IPS-NIHi11 (cell line): ENCODE measurements around the gene NDUFA6.
"Not testable (repeated sequence)": the region's sequence is repeated elsewhere in the genome, so short reads cannot be mapped to it uniquely, and the experiment has no call there.

Experiments used
- DNase-seq: peaks from one replicate; pipeline ENCODE4 v3.0.0; 2012; ENCODE audit warnings: mixed read lengths, low spot score

The NDUFA6 gene

DNA sequence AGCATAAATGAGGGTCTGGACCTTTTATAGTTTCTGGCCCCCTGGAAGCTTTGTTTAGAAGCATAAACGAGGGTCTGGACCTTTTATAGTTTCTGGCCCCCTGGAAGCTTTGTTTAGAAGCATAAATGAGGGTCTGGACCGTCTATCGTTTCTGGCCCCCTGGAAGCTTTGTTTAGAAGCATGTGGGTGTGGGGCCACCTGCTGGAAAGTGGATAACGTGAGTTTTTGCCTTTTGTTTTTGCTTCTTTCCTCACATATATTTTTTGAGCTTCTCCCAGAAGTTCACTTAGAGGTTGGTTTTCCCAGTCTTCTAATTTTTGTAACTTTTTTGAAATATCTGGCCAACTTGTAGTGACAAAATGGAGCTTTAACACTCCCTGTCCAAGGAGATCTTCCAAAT, 22.2 kb upstream of the NDUFA6 start:
- not testable (repeated sequence) for DNase-seq

DNA sequence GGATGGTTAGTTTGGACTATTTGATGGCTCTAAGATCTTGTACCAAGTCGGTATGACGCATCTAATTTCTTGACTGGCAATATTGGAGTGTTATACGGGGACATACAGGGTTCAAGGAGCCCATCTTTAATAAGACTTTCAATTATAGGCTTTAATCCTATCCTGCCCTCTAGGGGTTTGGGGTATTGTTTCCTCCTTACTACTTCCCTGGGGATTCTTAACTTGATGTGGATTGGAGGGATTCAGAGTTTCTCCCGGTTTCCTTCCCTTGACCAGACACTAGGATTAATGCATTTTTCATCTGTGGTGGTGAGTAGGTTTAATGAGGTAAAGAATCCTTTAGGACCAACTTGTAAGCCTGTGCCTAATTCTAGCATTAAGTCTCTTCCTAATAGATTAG, 21.2 kb upstream of the NDUFA6 start:
- peak; percentile 26 for DNase-seq

DNA sequence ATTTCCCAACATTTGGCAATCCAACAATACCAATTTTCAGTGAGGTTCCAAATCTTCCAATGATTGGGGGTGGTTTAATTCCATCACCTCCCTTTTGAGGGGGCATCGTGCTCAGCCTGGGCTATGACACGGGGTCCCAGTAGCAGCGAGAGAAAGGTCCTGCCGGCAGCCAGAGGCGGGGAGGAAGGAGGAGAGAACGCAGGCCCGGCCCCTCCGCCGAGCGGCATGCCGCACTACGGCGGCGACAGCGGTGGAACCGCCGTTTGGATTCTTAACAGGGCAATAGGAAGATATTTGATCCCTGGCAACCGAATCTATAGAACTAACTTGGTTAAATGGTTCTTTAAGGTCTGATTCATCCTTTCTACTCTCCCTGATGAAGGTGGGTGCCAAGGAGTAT, 18.3 kb upstream of the NDUFA6 start:
- DNase-seq = no peak

DNA sequence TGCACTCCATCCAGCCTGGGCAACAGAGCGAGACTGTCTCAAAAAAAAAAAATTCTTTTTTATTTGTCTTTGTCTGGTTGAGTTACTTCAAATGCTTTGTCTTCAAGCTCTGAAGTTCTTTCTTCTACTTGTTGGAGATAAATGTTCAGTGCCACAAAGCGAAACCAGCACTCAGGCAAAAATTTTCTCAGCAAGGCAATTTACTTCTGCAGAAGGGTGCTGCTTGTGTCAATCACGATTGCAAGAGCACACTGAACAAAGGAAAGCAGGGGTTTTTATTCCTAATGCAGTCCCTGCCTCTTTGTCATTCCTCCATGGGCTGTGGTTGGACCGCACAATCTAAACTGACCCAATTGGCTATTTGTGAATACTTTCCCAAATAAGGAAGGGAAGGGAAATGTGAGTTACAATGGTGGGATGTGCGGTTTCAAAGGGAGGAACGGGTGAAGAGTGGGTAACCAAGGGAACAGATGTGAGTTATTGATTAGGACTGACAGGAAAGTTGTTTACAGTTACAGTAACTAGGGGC, 13.8 kb upstream of the NDUFA6 start:
- not testable (repeated sequence) for DNase-seq

DNA sequence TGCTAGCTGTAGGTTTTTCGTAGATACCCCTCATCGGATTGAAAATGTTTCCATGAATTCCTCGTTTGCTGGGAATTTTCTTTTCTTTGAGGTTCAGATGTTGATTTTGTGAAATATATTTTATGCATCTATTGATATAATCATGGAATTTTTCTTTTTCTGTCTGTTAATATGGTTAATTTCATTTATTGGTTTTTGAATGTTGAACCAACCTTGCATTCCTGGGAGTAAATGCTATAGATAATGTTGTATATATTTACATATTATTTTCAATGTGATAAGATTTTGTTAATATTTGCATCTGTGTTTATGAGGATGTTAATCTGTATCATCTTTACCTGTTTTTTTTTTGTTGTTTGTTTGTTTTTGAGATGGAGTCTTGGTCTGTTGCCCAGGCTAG, 10.6 kb upstream of the NDUFA6 start:
- DNase-seq = no peak

DNA sequence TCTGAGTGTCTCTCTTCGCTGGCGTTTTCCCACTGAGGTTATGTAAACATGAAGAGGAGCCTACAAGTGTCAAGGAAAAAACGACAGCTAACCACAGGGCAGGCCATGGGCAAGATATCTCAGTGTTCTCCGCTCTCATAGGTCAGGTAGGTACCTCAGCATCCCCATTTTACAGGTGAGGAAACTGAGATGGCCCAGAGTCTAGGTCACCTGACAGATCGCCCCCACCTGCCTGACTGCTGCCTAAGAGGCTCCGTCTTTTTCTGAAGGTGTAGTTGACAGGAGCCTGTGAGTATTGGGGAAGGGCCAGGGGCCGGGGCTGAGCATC, 847 bp upstream of the NDUFA6 start:
- DNase-seq = no peak

DNA sequence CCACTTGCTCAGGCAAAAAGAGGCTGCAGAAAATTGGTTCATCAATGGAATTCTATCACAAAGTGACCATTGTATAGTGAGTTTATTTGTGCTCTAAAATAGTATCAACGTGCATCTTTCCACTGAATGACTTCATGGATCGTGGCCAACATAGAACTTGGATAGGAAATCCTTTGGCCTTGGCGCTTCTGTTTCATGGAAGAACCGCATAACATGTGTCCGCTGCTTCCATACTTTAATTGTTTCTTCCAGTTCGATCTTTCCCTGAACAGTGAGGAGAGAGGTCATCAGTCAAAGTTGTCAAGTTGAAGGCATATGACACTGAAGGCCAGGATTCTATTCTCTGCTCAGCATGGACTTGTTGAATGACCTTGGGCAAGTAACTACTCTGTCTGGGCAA, 4.5 kb downstream of the NDUFA6 start:
- no peak for DNase-seq

DNA sequence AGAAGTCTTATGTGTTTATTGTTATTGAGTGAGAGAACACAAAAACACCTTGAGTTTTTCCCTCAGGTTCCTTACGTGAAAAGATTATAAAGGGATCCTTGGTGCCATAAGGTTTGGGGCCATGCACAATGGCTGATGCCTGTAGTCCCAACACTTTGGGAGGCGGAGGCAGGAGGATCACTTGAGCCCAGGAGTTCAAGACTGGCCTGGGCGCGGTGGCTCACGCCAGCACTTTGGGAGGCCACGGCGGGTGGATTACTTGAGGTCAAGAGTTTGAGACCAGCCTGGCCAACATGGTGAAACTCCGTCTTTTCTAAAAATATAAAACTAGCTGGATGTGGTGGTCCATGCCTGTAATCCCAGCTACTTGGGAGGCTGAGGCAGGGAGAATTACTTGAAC, 5.7 kb downstream of the NDUFA6 start:
- DNase-seq = no peak

DNA sequence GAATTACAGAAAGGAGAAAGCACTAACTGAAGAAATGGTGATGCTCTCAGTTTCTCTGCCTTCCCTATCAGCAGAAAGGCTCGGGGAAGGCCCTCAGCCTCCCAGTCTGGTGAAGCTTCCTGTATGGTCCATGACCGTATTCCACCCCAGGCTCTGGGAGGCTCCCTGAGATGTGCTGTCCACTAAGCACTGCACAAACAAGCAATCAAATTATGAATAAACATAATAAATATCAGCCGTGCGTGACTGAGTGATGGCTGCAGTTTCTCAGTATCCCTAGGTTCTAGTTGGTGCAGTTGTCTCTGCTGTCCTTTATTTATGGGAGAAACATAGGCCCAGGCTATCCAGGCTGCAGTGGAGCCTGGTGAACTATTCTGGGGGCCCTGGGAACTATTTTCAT, 7.5 kb downstream of the NDUFA6 start:
- DNase-seq = no peak

DNA sequence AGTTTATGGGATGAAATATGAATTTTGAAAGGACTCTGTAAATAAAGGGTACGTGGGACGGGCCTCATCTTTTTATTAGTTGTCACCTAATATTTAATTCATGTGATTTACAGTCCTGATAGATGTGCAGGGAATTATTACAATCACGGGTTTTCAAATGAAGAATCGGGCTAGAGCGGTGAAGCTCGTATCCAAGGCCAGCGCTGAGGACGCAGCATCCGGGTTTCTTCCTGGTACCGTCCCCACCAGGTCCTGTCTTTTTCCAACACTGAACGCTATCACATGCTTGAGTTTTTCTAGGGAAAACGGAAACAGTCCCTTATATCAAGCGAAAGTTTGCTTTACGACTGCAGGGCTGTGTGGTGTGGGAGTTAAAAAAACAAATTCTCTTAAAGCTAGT, 10.3 kb downstream of the NDUFA6 start:
- DNase-seq = no peak

DNA sequence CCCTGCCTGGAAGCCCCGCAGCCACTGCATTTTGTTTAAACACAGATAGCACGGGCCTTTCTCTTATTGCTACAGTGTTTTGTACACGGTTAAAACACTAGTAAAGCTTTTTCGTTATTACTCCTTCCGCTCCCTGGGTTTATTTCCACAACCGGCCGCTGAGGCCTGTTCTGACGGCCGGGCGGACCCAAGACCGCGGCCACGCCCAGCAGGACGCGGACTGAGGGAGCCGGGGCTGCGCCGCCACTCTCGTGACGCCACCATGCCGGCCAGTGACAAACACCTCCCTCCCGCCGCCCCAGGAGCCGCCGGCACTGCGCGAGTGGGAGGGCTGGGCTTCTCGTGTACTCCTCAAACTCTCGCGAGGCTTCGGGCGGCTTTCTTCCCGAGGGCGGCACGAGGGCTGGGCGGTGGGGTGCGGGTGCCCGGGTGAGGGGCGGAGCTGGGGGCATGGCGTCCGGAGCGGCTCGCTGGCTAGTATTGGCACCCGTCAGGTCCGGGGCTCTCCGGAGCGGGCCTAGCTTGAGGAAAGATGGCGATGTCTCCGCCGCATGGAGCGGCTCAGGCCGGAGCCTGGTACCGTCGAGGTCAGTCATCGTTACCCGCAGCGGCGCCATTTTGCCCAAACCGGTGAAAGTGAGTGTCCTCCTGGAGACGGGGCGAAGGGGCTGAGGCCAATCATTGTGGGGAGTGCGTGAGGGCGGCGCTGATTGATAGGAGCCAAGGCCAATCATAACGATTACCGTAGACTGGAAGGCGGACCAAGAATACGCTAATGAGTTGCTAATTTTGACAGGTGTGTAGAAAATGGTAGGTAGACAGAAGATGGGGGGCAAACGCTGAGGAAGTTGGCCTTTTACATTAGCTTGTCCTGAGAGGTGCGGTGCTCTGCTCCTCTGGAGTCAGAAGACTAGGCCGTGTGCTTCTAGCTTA, 11.0 kb downstream of the NDUFA6 start, which contains the start of gene SMDT1:
SMDT1 (plus strand) TSS at position 382 of the 933 bp plus-strand sequence; CDS start at position 451, 69 bp downstream.
- peak; percentile 97 for DNase-seq

DNA sequence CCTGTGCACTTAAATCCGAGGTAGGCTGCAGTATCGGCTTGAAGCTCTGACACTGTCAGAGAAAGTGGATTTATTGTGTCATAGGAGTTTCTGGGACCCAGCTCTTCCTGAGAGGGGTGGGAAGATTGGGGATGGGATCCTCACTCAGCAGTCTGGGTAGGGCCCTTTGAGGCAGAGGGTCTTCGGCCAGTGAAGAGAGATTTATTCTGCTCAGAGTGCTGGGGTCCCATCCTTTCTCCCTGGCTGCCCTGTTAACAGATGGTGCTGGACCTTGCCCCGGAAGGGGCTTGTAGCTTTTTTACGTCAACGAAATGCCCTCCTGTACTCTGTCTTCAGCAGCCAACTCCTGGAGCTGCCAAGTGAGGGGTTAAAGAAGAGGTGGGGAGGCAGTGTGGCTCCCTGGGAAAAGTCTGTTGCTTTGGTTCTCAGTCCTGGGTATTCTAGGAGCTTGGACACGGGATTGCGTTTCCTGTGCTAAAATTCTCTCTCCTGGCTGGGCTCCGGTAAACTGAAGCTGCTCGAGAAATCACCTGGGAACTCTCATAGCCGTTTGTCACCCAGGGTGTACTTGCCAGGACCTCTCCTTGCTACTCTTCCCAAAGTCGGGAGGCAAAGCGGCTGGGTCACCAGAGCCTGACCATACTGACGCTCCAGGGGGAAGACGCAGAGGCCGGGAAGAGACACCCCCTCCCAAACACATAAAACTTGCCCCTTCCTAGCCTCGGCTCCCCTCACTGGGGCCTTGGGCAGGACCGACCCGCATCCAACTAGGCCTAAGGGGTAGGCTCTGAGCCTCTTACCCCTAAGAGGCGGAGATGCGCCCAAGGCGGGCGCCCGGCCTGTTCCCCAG, 11.9 kb downstream of the NDUFA6 start:
- no peak for DNase-seq

DNA sequence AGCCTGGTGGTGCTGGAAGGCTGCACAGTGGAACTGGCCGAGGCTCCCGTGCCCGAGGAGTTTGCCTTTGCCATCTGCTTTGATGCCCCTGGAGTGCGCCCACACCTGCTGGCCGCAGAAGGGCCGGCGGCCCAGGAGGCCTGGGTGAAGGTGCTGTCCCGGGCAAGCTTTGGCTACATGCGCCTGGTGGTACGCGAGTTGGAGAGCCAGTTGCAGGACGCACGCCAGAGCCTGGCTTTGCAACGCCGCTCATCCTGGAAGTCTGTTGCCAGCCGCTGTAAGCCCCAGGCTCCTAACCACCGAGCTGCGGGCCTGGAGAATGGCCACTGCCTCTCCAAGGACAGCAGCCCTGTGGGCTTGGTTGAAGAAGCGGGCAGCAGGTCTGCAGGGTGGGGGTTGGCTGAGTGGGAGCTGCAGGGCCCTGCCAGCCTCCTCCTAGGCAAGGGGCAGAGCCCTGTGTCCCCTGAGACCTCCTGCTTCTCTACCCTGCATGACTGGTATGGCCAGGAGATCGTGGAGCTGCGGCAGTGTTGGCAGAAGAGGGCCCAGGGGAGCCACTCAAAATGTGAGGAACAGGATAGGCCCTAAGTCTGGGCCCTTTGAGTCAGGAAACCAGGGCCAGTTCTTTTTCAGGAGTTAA, 13.0 kb downstream of the NDUFA6 start:
- no peak for DNase-seq

DNA sequence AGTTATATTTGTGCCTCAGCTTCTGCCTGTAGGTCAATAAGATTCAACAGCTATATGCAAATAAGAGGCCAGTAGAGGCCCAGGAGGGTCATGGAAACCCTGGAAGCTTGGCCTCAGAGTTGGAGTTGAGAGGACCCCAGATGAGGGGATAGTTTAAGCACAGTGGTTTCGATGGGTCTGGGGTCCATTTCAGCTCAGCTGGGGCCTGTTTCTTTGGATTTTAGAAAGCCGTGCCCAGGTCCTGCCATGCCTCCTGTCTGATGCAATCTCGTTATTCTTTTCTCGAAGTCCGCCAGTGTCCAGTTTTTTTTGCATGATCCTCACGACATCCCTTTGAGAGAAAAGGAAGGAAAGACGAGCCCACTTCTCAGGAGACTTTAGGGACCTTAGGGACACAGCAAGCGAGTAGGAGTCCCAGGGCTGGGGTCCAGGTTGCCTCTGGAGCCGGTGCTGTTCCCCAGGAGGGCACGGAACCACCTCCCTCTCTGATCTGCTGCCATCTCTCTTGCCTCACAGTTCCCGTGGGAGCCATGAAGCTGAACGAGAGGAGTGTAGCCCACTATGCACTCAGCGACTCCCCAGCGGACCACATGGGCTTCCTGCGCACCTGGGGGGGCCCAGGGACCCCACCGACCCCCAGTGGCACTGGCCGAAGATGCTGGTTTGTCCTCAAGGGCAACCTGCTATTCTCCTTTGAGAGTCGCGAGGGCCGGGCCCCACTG, 13.6 kb downstream of the NDUFA6 start:
- DNase-seq = no peak

DNA sequence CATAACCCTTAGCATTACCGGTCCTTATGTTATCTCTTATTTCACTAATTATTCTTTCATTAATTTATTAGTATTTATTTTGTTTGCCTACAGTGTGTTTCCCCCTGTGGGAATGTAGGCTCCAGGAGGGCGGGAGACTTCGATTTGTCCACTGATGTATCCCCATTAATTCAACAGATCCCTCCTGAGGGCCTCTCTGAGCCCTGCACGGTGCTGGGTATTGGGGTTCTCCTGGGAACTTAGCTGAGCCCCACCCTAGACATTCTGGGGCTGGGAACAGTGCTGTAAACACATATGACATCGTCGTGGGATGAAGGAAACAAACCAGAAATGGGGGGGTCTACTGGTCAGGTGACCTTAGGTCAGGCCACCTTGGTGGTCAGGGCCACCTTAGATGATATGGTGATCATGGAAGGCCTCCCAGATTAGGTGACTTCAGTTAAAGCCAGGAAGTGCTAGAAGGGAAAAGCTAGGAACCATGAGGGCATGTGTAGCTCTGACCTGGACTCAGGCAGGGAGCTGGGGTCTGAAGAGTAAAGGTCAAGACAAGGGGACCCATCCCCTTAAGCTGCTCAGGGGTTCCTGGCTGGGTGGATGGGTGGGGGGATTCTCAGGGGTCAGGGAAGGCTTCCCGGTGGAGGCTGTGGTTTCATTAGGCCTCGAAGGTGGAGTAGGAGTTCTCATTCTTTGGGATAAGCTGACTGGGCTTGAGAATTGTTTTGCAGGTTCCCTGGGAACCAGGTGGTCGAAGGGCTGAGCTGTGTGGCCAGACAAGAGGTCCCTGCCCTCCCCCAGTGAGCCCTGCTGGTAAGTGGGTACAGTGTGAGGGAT, 15.5 kb downstream of the NDUFA6 start:
- no peak for DNase-seq

DNA sequence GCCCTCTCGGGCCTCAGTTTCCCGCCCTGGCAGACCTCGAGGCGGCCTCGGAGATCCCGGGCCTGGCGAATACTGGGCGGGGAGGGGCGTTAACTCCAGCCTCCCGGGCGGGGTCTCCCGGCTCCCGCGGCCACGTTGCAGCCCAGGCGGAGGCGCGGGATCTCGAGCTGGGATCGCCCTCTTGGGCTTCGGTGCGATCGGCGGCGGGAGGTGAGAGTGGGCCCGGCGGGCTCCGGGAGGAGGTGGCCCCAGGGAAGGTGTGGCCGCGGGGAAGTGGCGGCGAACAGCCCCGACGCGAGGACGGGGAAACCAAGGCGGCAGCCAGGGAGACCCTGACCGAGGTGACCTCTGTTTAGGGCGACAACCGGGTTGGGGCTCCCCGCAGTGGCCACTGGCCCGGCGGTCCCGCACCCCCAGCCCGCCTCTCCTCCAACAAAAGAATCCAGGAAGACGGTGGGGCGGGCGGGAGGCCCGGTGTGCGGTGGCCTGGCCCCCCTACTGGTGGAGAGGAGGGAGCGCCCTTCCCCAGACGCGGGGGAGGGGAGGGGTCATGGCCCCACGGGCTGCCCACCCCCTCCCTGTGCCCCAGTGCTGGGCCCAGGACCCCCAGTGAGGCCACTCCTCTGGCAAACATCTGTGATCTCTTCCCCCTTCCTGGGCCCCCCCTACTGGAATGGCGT, 16.3 kb downstream of the NDUFA6 start, which contains the start of gene PHETA2:
PHETA2 (plus strand) TSS at position 117 of the 680 bp plus-strand sequence. CDS start 3,046 bp downstream, outside the sequence.
- DNase-seq = peak; percentile 65

DNA sequence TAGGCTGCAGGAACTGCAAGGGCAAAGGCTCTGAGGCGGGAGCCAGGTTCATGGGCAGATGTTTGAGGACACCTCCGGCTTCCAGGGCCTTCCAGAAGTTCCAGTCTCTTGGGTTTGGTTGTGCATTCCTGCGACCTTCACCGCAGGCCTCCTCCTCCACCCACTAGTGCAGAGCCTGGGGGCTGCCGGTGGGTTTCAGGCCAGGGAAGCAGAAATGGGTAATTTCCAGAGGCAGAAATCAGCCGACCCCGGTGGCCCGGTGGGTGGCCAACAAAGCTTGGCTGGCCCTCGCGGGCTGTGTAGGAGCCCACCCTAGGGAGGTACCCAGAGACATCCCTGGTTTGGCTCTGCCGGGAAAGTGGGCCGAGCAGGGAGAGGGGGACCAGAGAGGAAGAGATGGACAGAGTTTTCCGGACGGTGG, 16.9 kb downstream of the NDUFA6 start:
- DNase-seq = no peak

DNA sequence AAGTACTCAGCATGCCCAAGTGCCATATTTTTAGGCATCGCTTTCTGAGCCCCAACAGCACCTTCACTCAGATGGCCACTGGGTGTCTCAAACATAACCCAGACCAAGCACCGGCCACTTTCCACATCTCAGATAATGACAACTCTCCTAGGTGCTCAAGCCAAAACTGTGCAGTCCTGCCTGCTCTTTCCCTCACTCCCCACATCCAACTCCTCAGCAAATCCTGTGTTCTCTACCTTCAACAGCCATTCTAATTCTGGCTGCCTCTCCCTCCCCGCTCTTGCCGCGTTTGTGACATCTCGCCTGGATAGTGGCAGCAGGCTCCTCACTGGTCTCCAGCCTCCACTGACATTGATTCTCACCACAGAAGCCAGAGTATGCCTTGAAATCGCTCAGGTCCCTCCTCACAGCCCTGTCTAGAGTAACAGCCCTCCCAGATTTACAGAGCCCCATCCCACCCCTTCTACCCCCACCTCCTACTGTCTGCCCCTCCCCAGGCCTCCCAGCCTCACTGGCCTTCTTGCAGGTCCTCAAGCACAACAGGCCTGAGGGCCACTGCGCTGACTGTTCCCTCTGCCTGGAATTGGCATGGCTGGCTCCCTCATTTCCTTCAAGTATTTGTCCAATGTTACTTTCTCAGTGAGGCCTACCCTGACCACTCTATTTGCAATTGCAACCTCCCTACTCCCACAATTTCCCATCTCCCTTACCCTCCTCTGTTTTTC, 17.8 kb downstream of the NDUFA6 start:
- no peak for DNase-seq

DNA sequence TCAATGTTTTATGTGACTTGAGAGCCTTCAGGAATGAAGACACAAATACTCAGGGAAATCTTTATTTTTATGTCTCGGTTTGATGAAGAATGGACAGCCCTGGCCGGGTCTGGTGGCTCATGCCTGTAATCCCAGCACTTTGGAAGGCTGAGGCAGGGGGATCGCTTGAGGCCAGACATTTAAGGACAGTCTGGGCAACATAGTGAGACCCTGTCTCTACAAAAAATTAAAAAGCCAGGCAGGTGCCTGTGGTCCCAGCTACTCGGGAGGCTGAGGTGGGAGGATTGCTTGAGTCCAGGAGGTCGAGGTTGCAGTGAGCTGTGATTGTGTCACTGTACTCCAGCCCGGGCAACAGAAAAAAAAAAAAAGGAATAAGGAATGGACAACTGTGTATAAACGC, 19.1 kb downstream of the NDUFA6 start:
- not testable (repeated sequence) for DNase-seq
